NCI-H128 (cell line): ENCODE results near the gene BCL11B.

Experiments
- DNase-seq: peaks from one replicate; lab custom pipeline; 2025; ENCODE audit not compliant: unreplicated experiment; lab: John Stamatoyannopoulos, UW

BCL11B gene

DNA sequence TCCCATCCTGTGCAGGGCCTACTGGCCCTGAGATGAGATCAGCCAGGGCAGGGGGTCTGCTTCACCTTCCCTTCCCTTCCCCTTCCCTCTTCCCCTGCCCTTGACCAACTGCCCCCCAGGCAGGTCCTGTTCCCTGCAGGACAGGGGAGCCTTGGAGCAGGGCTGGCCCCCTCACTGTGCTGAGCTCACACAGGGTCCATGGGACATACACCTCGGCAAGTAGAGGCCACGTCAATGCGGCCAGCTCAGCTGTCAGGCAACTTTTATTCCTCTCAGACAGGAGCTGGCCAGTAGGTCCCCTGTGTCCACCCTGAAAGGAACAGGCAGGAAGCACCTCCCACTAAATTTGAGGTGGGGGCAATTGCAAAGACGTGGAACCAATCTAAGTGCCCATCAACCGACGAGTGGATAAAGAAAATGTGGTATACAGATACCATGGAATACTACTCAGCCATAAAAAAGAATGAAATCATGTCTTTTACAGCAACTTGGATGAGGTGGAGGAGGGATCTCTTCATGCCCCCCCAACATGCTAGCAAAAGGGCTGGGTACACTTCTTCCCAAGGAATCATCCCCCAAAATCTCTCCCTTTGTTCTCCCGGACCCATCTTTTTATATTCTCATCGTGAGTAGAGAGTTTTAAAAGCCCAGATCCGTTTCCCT, 148.7 kb downstream of the BCL11B start:
- DNase-seq, result no peak

DNA sequence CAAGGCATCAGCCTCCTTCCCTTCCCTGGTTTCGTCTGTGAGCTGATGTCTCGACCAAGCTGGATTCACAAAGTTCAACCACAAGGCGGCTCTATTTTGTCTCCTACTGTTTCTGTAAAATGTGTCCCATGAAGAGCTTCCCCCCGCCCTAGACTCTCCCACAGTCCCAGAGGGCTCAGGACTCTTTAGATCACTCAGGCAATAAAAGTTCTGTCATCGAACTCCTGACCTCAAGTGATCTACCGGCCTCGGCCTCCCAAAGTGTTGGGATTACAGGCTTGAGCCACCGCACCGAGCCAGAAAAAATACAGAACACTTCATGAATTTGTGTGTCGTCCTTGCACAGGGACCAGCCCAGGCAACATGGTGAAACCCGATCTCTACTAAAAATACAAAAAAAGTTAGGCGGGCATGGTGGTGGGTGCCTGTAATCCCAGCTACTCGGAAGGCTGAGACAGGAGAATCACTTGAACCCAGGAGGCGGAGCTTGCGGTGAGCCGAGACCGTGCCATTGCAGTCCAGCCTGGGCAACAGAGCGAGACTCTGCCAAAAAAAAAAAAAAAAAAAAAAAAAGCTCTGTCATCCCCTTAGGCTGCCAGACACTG, 149.4 kb downstream of the BCL11B start:
- DNase-seq, result no peak

DNA sequence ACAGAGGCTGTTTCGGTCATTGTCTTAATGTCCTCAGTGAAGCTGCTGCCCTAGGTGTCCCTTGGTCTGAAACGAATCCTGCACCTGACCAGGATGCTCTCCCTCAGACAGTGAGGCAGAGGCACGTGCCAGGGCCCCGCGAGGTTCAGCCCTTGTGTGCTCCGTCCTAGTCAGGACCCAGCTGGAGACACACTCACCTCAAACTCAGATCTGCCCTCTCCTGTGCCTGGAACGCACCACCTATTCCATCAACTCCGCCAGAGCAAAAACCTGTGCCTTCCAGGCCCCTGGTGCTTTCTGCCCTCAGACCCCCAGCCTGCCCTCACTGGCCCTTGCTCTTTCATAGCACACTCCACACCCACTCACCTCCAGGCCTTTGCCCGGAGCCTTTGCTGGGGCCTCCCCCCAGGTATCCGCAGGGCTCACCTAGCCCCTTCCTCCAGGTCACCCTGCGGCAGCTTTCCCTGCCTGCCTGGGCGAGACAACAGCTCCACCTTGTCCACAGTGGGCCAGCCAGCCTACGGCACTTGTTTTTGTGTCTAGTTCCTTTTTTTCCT, 150.6 kb downstream of the BCL11B start:
- no peak for DNase-seq

DNA sequence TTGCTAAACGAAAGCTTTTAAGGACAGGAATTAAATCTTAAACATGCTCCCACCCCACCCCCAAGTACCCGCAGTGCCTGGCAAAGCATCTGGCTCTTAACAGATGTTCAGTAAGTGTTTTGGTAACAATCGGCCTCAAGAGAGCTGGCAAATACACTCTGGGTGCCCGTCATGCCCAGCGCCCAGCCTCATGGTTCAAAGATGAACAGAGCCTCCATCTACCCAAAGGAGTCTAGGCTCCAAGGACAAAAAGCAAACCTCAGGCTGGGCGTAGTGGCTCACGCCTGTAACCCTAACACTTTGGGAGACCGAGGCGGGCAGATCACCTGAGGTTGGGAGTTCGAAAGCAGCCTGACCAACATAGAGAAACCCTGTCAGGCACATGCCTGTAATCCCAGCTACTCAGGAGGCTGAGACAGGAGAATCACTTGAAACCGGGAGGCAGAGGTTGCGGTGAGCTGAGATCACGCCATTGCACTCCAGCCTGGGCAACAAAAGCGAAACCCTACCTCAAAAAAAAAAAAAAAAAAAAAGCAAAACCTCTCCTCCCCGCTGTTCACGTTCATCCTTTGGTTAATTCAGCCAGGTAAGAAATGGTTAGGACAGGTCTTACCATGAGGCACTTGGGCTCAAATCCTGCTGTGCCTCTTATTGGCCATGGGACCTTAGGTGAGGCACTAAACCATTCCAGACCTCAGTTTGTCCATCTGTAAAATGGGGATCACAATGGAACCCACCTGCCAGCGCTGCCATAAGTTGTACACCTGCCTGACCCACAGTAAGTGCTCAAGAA, 151.3 kb downstream of the BCL11B start:
- DNase-seq, result no peak

DNA sequence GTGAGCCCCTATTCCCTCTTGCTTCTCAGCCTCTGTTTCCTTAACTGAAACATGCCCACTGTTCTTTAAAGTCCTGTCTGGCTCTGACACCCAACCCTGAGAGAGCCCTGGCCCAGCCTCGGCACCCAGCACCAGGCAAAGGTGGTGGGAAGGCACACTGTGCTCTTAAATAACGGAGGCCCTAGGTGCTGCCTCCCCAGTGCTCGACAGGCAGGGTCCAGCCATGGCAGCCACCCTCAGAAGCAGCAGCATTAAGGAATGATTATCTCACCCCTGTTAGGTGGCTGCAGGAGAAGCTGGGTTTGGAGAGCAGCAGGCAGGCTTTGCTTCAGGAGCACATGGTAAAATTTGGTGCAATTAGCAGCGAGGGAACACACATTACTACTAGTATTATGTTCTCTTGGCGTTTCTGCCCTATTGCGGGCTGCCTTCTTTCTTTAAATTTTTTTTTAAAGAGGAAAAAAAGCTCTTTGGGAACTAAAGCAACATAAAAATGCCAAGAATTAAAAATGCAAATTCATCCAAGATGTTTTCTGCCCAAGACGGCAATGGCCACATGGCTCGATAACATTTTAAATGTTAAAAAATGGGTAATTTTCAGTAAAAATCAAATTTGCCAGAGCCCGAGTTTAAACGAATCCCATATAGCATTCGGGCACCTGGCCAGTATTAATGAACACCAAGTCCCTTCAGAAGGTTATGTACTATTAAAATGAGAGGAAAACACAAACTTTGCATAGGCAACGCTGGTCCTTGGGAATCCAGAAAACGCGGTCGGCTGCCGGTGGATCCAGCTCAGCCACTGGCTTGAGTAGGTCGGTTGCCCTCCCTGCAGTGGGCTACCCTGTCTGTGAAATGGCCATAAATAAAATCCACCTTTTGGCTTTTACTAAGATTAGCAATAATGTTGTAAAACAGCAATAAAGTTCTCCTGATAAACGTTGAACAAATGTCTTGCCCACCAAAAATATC, 152.2 kb downstream of the BCL11B start:
- no peak for DNase-seq
